ENCODE data around the gene ZFP36L2. TPM values are rescaled to one million over a fixed set of nuclear protein-coding genes. Genes with fewer than 3 reads are reported as not detected.

Gene ZFP36L2
- total RNA-seq, 3 donors from 2014 or later, result 111 to 155 (median 124) TPM

GRCh38 chr2:43198263-43198662 is 28.1 kb downstream of the ZFP36L2 start:
- no peaks in the 10 kb centered on the region for H3K9me3 ChIP-seq
- H3K4me1 ChIP-seq, result no peaks in the 10 kb centered on the region
- no peaks in the 10 kb centered on the region for H3K27me3 ChIP-seq
- no peak for DNase-seq (ENCODE audit: low spot score in 2 of 2)
- H3K27ac ChIP-seq, result no peak overlapping the region
- H3K4me3 ChIP-seq, result no peak overlapping the region
- intact Hi-C loops (cut with DNase I; ENCODE audit: low total_unique reads), result no loop called here
- no peaks in the 10 kb centered on the region for H3K36me3 ChIP-seq
- TF ChIP-seq, protein P1, sequence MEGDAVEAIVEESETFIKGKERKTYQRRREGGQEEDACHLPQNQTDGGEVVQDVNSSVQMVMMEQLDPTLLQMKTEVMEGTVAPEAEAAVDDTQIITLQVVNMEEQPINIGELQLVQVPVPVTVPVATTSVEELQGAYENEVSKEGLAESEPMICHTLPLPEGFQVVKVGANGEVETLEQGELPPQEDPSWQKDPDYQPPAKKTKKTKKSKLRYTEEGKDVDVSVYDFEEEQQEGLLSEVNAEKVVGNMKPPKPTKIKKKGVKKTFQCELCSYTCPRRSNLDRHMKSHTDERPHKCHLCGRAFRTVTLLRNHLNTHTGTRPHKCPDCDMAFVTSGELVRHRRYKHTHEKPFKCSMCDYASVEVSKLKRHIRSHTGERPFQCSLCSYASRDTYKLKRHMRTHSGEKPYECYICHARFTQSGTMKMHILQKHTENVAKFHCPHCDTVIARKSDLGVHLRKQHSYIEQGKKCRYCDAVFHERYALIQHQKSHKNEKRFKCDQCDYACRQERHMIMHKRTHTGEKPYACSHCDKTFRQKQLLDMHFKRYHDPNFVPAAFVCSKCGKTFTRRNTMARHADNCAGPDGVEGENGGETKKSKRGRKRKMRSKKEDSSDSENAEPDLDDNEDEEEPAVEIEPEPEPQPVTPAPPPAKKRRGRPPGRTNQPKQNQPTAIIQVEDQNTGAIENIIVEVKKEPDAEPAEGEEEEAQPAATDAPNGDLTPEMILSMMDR (IDR thresholded peaks at IDR 0.05), result no peak
- TF ChIP-seq POLR2A (IDR thresholded peaks at IDR 0.05) (no peak), POLR2AphosphoS5 (IDR thresholded peaks at IDR 0.05) (no peak)

- intact Hi-C loops (cut with DNase I; ENCODE audit: low total_unique reads), result no loop called here
- Histone ChIP-seq H3K4me1 (no peaks in the 10 kb centered on the region), H3K27ac (no peak overlapping the region), H3K27me3 (no peaks in the 10 kb centered on the region), H3K36me3 (no peaks in the 10 kb centered on the region), H3K9me3 (no peaks in the 10 kb centered on the region), H3K4me3 (no peak overlapping the region)
- no peak for DNase-seq (ENCODE audit: low spot score in 2 of 2)
- TF ChIP-seq, protein P1 (IDR thresholded peaks at IDR 0.05), result no peak
- TF ChIP-seq POLR2A (IDR thresholded peaks at IDR 0.05) (no peak), POLR2AphosphoS5 (IDR thresholded peaks at IDR 0.05) (no peak)
Measured at GRCh38 chr2:43197588-43197896, 28.9 kb downstream of the ZFP36L2 start.

- H3K4me1 ChIP-seq, result no peaks in the 10 kb centered on the region
- no peaks in the 10 kb centered on the region for H3K27me3 ChIP-seq
- H3K36me3 ChIP-seq, result no peaks in the 10 kb centered on the region
- TF ChIP-seq, protein P1 (IDR thresholded peaks at IDR 0.05), result no peak
- no peak for TF ChIP-seq POLR2A (IDR thresholded peaks at IDR 0.05)
- TF ChIP-seq POLR2AphosphoS5 (IDR thresholded peaks at IDR 0.05), result no peak
- no peak overlapping the region for H3K4me3 ChIP-seq
- intact Hi-C loops (cut with DNase I; ENCODE audit: low total_unique reads), result no loop called here
- H3K27ac ChIP-seq, result no peak overlapping the region
- no peaks in the 10 kb centered on the region for H3K9me3 ChIP-seq
- no peak for DNase-seq (ENCODE audit: low spot score in 2 of 2)
Measured at GRCh38 chr2:43196768-43197587, 29.4 kb downstream of the ZFP36L2 start.

- Histone ChIP-seq H3K27ac (no peak overlapping the region), H3K4me1 (no peaks in the 10 kb centered on the region), H3K36me3 (no peaks in the 10 kb centered on the region), H3K27me3 (no peaks in the 10 kb centered on the region), H3K4me3 (no peak overlapping the region), H3K9me3 (no peaks in the 10 kb centered on the region)
- TF ChIP-seq POLR2A (IDR thresholded peaks at IDR 0.05) (no peak), POLR2AphosphoS5 (IDR thresholded peaks at IDR 0.05) (no peak)
- TF ChIP-seq, protein P1 (IDR thresholded peaks at IDR 0.05), result no peak
- no peak for DNase-seq (ENCODE audit: low spot score in 2 of 2)
- intact Hi-C loops (cut with DNase I; ENCODE audit: low total_unique reads), result no loop called here
Measured at GRCh38 chr2:43194121-43194869, 32.1 kb downstream of the ZFP36L2 start.

DNA sequence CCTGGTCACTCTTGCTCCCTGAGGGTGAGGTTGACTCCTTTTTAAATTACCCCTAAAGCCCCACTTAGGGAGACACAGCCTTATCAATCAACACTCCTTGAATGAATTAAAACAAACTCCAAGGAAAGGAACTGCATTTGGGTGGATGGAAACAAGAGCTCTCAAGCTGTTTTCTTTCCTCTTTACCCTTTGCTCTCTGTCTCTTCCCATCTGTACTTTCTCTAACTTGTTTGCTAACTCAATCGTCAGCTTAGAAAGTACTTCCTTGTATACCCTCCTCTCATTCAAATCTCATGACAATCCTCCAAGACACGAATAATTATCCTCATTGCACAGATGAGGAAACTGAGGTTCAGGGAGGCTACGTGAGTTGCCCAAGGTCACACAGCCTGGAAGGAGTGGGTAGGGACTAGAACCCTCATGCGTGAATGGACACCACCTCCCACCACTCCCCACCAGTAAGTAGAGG is 32.7 kb downstream of the ZFP36L2 start:
- H3K9me3 ChIP-seq, result no peaks in the 10 kb centered on the region
- H3K27ac ChIP-seq, result no peak overlapping the region
- no peaks in the 10 kb centered on the region for H3K4me1 ChIP-seq
- no peak overlapping the region for H3K4me3 ChIP-seq
- H3K36me3 ChIP-seq, result no peaks in the 10 kb centered on the region
- H3K27me3 ChIP-seq, result no peaks in the 10 kb centered on the region
- TF ChIP-seq, protein P1 (IDR thresholded peaks at IDR 0.05), result no peak
- intact Hi-C loops (cut with DNase I; ENCODE audit: low total_unique reads), result no loop called here
- no peak for DNase-seq (ENCODE audit: low spot score in 2 of 2)
